Thyroid gland (tissue), 4 donors: ENCODE results near the gene PTCSC3.

Experiments
- CTCF ChIP-seq, 6 experiments: fragments of 200-600 bp in 3 of 6; fragments of 450-650 bp in 3 of 6; sonication (generic) in 3 of 6; IDR thresholded peaks; one replicate each; pipeline ENCODE4 v1.5.1; 2016 to 2019; ENCODE audit warnings: antibody characterized with exemption in 6 of 6, mild to moderate bottlenecking in 2 of 6, inconsistent platforms in 1 of 6, moderate library complexity in 1 of 6
- POLR2A ChIP-seq, 2 donors: fragments of 450-650 bp; IDR thresholded peaks; one replicate each; pipeline ENCODE4 v1.6.1; 2017; ENCODE audit warnings: antibody characterized with exemption in 2 of 2, mild to moderate bottlenecking in 2 of 2, moderate library complexity in 1 of 2

GRCh38 chr14:36207500-36207899 lies 31.0 kb upstream of the PTCSC3 start:
- TF ChIP-seq CTCF (IDR thresholded peaks at IDR 0.05) (peak in 4 of 6 experiments; percentile 53 to 65 (median 61)), POLR2A (IDR thresholded peaks at IDR 0.05) (no peak)
